ENCODE results near the gene SPATA2.

DNA sequence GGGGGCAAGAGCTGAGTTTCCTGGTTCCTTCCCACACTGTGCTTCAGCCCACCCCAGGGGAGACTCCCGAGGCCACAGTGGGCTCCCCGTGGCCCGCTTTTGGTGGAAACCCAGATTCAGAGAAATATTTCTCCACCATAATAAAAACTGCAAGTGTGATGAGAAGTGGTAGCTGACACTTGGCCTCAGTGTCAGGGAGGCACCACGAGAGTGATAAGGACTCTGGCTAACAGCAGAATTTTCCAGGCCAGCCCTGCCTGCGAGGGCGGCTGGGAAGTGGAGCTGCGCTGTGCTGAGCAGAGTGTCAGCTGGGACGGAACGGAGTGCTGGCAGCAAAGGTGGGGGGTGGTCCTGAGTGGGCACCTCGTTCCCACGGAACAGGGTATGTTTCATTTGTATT, 22.5 kb downstream of the SPATA2 start:
- TF ChIP-seq POLR2A (IDR thresholded peaks at IDR 0.05; ENCODE audit: low read depth, low read length) = no peak
- TF ChIP-seq SPI1 (IDR thresholded peaks at IDR 0.05; ENCODE audit: low read depth, low read length) = no peak
- no peak for TF ChIP-seq POU2F2 (IDR thresholded peaks at IDR 0.05; ENCODE audit: low read depth, low read length)
- TF ChIP-seq TAF1 (IDR thresholded peaks at IDR 0.05; ENCODE audit: low read depth, low read length) = no peak
- TF ChIP-seq POLR2AphosphoS5 (IDR thresholded peaks at IDR 0.05; ENCODE audit: low read depth, low read length) = no peak
- TF ChIP-seq PAX5 (IDR thresholded peaks at IDR 0.05; ENCODE audit: insufficient read depth, low read length, severe bottlenecking) = no peak

Measured in GM12891 (cell line).